ENCODE data around the gene CBX1. TPM values are rescaled to one million over a fixed set of nuclear protein-coding genes. Genes with fewer than 3 reads are reported as not detected.
A peak's percentile ranks its signal among the peaks of the same experiment; 100 is the strongest.

CBX1 gene
- total and polyA plus RNA-seq, 12 donors, result 13.2 to 56.3 (median 37.3) TPM

DNA sequence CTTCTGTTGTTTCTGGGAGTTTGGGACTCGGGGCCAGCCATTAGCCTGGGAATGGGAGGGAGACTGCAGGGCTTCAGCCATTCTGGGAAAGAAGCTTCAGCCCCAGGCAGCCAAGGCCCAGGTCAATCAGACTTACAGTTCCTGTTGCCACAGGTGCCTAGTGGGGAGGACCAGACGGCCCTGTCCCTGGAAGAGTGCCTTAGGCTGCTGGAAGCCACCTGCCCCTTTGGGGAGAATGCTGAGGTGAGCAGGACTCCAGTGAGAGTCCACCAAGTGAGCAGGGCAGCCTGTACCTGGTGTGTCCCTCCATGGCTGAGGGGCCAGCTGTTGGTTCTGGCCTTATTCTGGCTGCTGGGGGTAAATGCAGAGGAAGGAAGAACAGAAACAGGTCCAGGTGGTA lies 44.4 kb downstream of the CBX1 start:
- H3K27me3 ChIP-seq, result no peaks in the 10 kb centered on the region
- no peaks in the 10 kb centered on the region for H3K9me3 ChIP-seq (replicated peaks in 1 of 3)
- 71 to 86% (median 80%) methylated on average over 1 to 2 of the region's 2 CpGs for WGBS, 4 donors
- H3K4me1 ChIP-seq (replicated peaks in 1 of 2), result peaks cover 35 to 54% of the 10 kb centered on the region in 2 donors
- peak in 1 of 7 donors; percentile 15 for DNase-seq
- TF ChIP-seq, protein P1, sequence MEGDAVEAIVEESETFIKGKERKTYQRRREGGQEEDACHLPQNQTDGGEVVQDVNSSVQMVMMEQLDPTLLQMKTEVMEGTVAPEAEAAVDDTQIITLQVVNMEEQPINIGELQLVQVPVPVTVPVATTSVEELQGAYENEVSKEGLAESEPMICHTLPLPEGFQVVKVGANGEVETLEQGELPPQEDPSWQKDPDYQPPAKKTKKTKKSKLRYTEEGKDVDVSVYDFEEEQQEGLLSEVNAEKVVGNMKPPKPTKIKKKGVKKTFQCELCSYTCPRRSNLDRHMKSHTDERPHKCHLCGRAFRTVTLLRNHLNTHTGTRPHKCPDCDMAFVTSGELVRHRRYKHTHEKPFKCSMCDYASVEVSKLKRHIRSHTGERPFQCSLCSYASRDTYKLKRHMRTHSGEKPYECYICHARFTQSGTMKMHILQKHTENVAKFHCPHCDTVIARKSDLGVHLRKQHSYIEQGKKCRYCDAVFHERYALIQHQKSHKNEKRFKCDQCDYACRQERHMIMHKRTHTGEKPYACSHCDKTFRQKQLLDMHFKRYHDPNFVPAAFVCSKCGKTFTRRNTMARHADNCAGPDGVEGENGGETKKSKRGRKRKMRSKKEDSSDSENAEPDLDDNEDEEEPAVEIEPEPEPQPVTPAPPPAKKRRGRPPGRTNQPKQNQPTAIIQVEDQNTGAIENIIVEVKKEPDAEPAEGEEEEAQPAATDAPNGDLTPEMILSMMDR (IDR thresholded peaks at IDR 0.05), result no peak
- TF ChIP-seq POLR2A (IDR thresholded peaks at IDR 0.05), result no peak
- H3K36me3 ChIP-seq (replicated peaks in 1 of 2), result peaks cover 0 to 56% of the 10 kb centered on the region in 2 donors
- H3K27ac ChIP-seq, result peak overlapping the region in 2 of 5 donors; percentile 38 to 98
- intact Hi-C loops (cut with DNase I), result no loop called here
- H3K4me3 ChIP-seq, result no peak overlapping the region

DNA sequence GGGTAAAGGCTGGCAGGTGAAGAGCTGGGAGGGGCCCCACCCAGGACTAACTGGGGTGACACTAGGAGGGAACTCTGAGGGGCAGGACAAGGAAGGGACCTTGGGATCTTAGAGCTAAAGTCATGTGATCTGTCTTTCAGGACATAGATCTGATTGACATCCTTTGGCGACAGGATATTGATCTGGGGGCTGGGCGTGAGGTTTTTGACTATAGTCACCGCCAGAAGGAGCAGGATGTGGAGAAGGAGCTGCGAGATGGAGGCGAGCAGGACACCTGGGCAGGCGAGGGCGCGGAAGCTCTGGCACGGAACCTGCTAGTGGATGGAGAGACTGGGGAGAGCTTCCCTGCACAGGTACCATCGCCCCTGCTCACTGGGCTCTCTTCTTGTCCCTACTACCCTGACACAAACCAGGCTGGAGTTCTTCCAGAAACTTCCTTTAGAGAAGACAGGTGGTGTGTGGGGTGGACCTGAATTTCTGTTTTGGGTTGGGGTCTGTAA lies 45.0 kb downstream of the CBX1 start:
- intact Hi-C loops (cut with DNase I), result no loop called here
- DNase-seq, result peak in 1 of 7 donors; percentile 14
- 84 to 92% (median 91%) methylated on average over 10 of the region's 10 CpGs for WGBS, 4 donors
- Histone ChIP-seq H3K27ac (peak overlapping the region in 2 of 5 donors; percentile 96 to 98), H3K4me1 (replicated peaks in 1 of 2) (peaks cover 41 to 60% of the 10 kb centered on the region in 2 donors), H3K27me3 (no peaks in the 10 kb centered on the region), H3K9me3 (replicated peaks in 1 of 3) (no peaks in the 10 kb centered on the region), H3K36me3 (replicated peaks in 1 of 2) (peaks cover 0 to 54% of the 10 kb centered on the region in 2 donors), H3K4me3 (no peak overlapping the region)
- TF ChIP-seq, protein P1 (IDR thresholded peaks at IDR 0.05), result no peak
- no peak for TF ChIP-seq POLR2A (IDR thresholded peaks at IDR 0.05)

DNA sequence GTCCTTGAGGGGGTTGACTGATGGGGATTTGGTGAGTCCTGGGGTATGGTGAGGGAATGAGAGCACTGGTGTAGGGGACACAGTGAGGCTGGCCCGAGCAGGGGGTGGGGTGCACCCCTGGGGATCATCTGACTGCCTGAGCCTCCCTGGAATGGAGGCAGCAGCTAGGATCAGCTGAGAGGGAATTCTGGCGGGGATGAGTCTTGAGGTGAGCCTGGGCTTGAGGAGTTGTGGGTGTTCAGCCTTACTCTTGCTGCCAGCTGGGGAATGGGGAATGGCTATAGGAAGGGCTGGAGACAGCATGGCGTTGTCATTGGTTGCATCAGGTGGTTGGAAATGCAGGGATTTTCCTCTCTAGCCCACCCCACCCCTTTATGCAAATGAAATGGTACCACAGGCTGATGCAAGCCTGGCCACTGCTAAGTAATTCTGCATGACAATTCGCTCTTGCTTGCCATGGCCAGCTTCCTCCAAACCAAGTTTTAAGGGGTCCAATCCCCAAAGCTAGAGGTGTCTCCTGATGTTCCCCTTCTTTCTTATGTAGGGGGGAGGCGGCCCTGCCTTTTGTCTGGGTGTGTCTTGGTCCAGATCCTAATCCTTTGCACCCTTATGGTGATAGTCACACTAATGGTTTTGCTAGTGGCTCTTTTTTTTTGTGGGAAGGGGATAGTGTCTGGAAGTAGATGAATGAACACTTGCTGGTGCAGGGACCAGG lies 45.6 kb downstream of the CBX1 start:
- TF ChIP-seq, protein P1 (IDR thresholded peaks at IDR 0.05), result no peak
- TF ChIP-seq POLR2A (IDR thresholded peaks at IDR 0.05), result no peak
- DNase-seq, result peak in 1 of 7 donors; percentile 14
- Histone ChIP-seq H3K9me3 (replicated peaks in 1 of 3) (no peaks in the 10 kb centered on the region), H3K27ac (peak overlapping the region in 2 of 5 donors; percentile 96 to 98), H3K4me1 (replicated peaks in 1 of 2) (peaks cover 47 to 66% of the 10 kb centered on the region in 2 donors), H3K4me3 (no peak overlapping the region), H3K27me3 (no peaks in the 10 kb centered on the region), H3K36me3 (replicated peaks in 1 of 2) (peaks cover 0 to 56% of the 10 kb centered on the region in 2 donors)
- WGBS, 4 donors, result 68 to 76% (median 73%) methylated on average over 5 of the region's 5 CpGs
- intact Hi-C loops (cut with DNase I), result no loop called here

DNA sequence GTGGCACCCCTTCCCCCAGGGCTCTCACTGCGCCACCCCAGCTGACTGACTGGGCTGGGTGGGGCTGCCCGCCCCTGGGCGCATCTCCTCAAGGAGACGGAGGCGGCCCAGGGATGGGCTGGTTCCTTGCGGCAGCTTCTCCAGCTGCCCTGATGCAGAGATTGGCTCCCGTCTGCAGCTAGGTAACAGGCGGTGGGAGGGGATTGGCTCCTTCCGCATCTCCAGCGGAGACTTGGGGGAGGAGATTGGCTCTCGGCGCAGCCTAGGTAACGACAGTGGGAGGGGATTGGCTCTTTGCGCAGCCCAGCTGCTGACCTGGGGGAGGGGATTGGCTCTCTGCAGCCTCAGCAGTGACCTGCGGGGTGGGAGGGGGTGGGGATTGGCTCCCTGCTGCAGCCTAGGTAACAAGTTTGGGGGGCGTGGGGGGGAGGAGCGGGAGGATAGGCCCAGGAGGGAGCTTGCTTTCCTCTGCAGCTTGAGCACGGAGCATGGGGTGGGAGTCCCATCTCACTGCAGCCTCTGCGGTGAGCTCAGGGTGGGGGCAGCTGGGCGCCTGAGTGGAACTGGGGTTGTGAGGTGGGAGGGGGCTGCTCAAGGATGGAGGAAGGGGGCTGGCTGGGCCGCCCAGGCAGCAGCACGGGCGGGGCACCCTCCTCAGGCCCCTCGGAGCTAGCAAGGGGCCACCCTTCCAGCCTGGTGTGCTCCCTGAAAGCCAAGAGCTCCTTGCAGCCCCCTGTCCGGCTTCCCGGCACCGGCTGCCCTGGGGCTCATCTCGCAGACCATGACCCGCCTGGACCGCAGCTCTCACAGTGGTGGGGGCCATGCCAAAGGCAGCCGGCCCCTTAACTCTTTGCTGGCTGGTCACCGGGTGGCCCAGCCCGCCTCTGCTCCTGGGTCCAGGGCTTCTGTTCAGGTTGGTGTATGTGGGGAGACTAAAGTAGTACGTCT lies 46.8 kb downstream of the CBX1 start:
- H3K4me1 ChIP-seq (replicated peaks in 1 of 2), result peaks cover 59 to 77% of the 10 kb centered on the region in 2 donors
- peak; percentile 89 to 96 (median 95) for DNase-seq

More for the DNA sequence above, 46.8 kb downstream of the CBX1 start:
- WGBS, 4 donors, result 20 to 50% (median 26%) methylated on average over 8 to 34 of the region's 34 CpGs
- intact Hi-C loops (cut with DNase I), result no loop called here
- Histone ChIP-seq H3K4me3 (peak overlapping the region in 2 of 4 donors; percentile 13 to 86), H3K9me3 (replicated peaks in 1 of 3) (no peaks in the 10 kb centered on the region), H3K27ac (peak overlapping the region; percentile 2 to 98 (median 92)), H3K27me3 (no peaks in the 10 kb centered on the region), H3K36me3 (replicated peaks in 1 of 2) (peaks cover 0 to 47% of the 10 kb centered on the region in 2 donors)
- TF ChIP-seq, protein P1 (IDR thresholded peaks at IDR 0.05), result no peak
- TF ChIP-seq POLR2A (IDR thresholded peaks at IDR 0.05), result peak in 1 of 2 donors; percentile 29
